ENCODE data around the gene RAPGEF6. TPM values are rescaled to one million over a fixed set of nuclear protein-coding genes. Genes with fewer than 3 reads are reported as not detected.

Gene RAPGEF6
- total RNA-seq: 10 to 100 TPM; 19.2 to 24.0 TPM
- polyA plus RNA-seq (2013, experiment 1 of 2): 17.4 TPM
- 15.6 TPM for polyA plus RNA-seq (2013, experiment 2 of 2)
- long read RNA-seq, experiment 1, partial matches to known transcripts: 0 of 3 reads
- long read RNA-seq, experiment 1, other reads (novel, unspliced or antisense): 3 of 3 reads
- long read RNA-seq, experiment 2, full-length matches to known transcripts: 3 of 13 reads
- long read RNA-seq, experiment 2, partial matches to known transcripts: 2 of 13 reads
- long read RNA-seq, experiment 2, other reads (novel, unspliced or antisense): 8 of 13 reads
- long read RNA-seq, experiment 3, full-length matches to known transcripts: 3 of 8 reads
- long read RNA-seq, experiment 3, partial matches to known transcripts: 5 of 8 reads
- long read RNA-seq, experiment 3, other reads (novel, unspliced or antisense): 0 of 8 reads
- long read RNA-seq, experiment 4, partial matches to known transcripts: 3 of 4 reads
- long read RNA-seq, experiment 4, other reads (novel, unspliced or antisense): 1 of 4 reads

GRCh38 chr5:131634996-131635683 is at the start of gene RAPGEF6:
Gene RAPGEF6 (minus strand): TSS chr5:131635229. CDS start chr5:131635030, 199 bp downstream.
- H3K4me3 Mint-ChIP-seq: peak within 1 kb of the TSS; percentile 96

GRCh38 chr5:131684595-131684994 is 49.6 kb upstream of the RAPGEF6 start:
- DNase-seq: no peak
- no peaks in the 10 kb centered on the region for H3K27me3 Mint-ChIP-seq (ENCODE audit: insufficient read depth)
- peaks cover 9% of the 10 kb centered on the region for H3K4me1 Mint-ChIP-seq
- no peak overlapping the region for H3K9ac ChIP-seq (ENCODE audit: extremely low read depth, low read length, poor library complexity, severe bottlenecking)
- no peak overlapping the region for H3K27ac ChIP-seq (ENCODE audit: low read depth, low read length)
- H3K36me3 Mint-ChIP-seq (ENCODE audit: low read depth): peaks cover 11% of the 10 kb centered on the region
- no peak overlapping the region for H3K4me3 ChIP-seq (ENCODE audit: low read length)
- no peak overlapping the region for H3K4me3 Mint-ChIP-seq
- peaks cover 3% of the 10 kb centered on the region for H3K9me3 Mint-ChIP-seq
- peaks cover 17% of the 10 kb centered on the region for H3K36me3 ChIP-seq (ENCODE audit: control insufficient read depth, insufficient read depth, low read length)
- no peak for TF ChIP-seq CTCF (conservative IDR thresholded peaks at IDR 0.05)
- no peak overlapping the region for H3K27ac Mint-ChIP-seq
- no peaks in the 10 kb centered on the region for H3K27me3 ChIP-seq (ENCODE audit: control insufficient read depth, insufficient read depth, low read length, poor library complexity, severe bottlenecking)
- peaks cover 3% of the 10 kb centered on the region for H3K4me1 ChIP-seq (ENCODE audit: control insufficient read depth, insufficient read depth, low read length)
- no peaks in the 10 kb centered on the region for H3K9me3 ChIP-seq (ENCODE audit: control insufficient read depth, low read length)

More at GRCh38 chr5:131634996-131635683, at the start of gene RAPGEF6:
- Mint-ChIP-seq H3K27me3 (ENCODE audit: insufficient read depth) (no peaks in the 10 kb centered on the region), H3K36me3 (ENCODE audit: low read depth) (no peaks in the 10 kb centered on the region), H3K9me3 (no peaks in the 10 kb centered on the region), H3K27ac (peak within 1 kb of the TSS; percentile 98), H3K4me1 (peaks cover 16% of the 10 kb centered on the region)
- 0% methylated on average over 28 to 55 of the region's 55 CpGs for WGBS, 2 experiments (ENCODE audit: insufficient coverage in 1 of 2, insufficient read length in 1 of 2)
- Histone ChIP-seq H3K9me3 (ENCODE audit: control insufficient read depth, low read length) (no peaks in the 10 kb centered on the region), H3K4me3 (ENCODE audit: low read length) (peak within 1 kb of the TSS; percentile 92), H3K27me3 (ENCODE audit: control insufficient read depth, insufficient read depth, low read length, poor library complexity, severe bottlenecking) (no peaks in the 10 kb centered on the region), H3K27ac (ENCODE audit: low read depth, low read length) (peak within 1 kb of the TSS; percentile 89), H3K9ac (ENCODE audit: extremely low read depth, low read length, poor library complexity, severe bottlenecking) (peak within 1 kb of the TSS; percentile 90), H3K36me3 (ENCODE audit: control insufficient read depth, insufficient read depth, low read length) (no peaks in the 10 kb centered on the region), H3K4me1 (ENCODE audit: control insufficient read depth, insufficient read depth, low read length) (no peaks in the 10 kb centered on the region)
- peak; percentile 98 for DNase-seq
- peak; percentile 49 for TF ChIP-seq CTCF (conservative IDR thresholded peaks at IDR 0.05)

GRCh38 chr5:131684051-131684450 is 49.0 kb upstream of the RAPGEF6 start:
- no peak overlapping the region for H3K27ac Mint-ChIP-seq
- TF ChIP-seq CTCF (conservative IDR thresholded peaks at IDR 0.05): no peak
- 87% methylated on average over 1 of the region's 1 CpG; no CpG with 5 or more reads in 1 of the 2 experiments for WGBS, 2 experiments (ENCODE audit: insufficient coverage in 1 of 2, insufficient read length in 1 of 2)

More at GRCh38 chr5:131684051-131684450, 49.0 kb upstream of the RAPGEF6 start:
- no peak overlapping the region for H3K4me3 Mint-ChIP-seq
- peaks cover 11% of the 10 kb centered on the region for H3K36me3 Mint-ChIP-seq (ENCODE audit: low read depth)
- H3K4me1 ChIP-seq (ENCODE audit: control insufficient read depth, insufficient read depth, low read length): peaks cover 3% of the 10 kb centered on the region
- H3K27me3 Mint-ChIP-seq (ENCODE audit: insufficient read depth): no peaks in the 10 kb centered on the region
- H3K4me3 ChIP-seq (ENCODE audit: low read length): no peak overlapping the region
- H3K36me3 ChIP-seq (ENCODE audit: control insufficient read depth, insufficient read depth, low read length): peaks cover 19% of the 10 kb centered on the region
- H3K27ac ChIP-seq (ENCODE audit: low read depth, low read length): no peak overlapping the region
- H3K4me1 Mint-ChIP-seq: peaks cover 9% of the 10 kb centered on the region
- H3K9me3 Mint-ChIP-seq: no peaks in the 10 kb centered on the region
- H3K9me3 ChIP-seq (ENCODE audit: control insufficient read depth, low read length): no peaks in the 10 kb centered on the region
- no peak overlapping the region for H3K9ac ChIP-seq (ENCODE audit: extremely low read depth, low read length, poor library complexity, severe bottlenecking)
- no peak for DNase-seq
- no peaks in the 10 kb centered on the region for H3K27me3 ChIP-seq (ENCODE audit: control insufficient read depth, insufficient read depth, low read length, poor library complexity, severe bottlenecking)

Data from endodermal cell (in vitro differentiated cells).